ENCODE data around the gene PI4K2A. TPM values are rescaled to one million over a fixed set of nuclear protein-coding genes. Genes with fewer than 3 reads are reported as not detected.

PI4K2A gene
- polyA plus RNA-seq, 1 donor from 2014 or later: 14.4 TPM

DNA sequence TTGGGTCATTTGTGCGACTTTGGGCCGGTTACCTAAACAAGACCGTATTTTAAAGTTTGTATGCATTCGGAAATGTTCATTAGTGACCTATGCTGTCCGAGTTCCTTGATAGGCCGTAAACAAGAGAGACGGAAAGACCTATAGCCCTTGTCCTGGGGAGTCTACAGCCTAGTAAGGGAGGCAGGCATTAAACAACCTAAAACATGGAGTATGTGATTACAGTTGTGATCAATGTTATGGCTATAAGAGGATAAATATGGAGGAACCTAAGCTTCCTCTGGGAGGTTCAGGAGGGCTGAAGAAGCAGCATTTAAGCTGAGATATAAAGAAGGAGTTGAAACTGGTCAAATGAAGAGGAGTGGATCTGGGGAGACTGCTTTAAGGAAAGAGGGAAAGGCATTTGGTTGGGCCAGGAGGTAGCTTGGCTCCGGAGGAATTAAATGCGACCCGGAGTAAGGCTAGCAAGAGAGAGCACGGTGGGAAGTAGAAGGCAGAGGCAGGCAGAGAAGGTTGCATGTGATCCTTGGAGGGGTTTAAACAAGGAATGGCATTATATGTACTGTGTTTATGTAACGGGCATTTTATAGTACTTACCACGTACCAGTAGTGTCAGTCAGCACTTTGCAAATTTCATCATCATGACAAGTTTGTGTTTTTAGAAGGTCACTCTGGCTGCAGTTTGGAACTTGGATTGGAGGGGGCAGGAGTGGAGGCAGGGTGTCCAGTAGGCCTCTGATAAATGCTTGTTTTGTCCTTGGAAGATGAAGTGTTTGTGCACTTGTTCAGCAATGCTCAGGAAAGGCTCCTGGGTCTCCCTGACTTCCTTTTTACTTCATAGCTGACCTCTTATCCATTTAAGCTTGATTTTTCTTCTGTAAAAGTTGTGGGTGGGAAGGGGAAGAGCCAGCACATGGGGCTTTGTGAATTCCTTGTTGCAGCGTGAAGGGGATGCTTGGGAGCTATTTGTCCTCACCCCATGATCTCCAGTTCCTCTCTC is 47.6 kb downstream of the PI4K2A start:
- H3K9ac ChIP-seq (ENCODE audit: low read length): peak overlapping the region; percentile 73
- peak overlapping the region; percentile 88 for H2AFZ ChIP-seq (ENCODE audit: low read depth, low read length)
- peak overlapping the region; percentile 90 for H3K4me3 ChIP-seq (ENCODE audit: low read length)
- H3F3A ChIP-seq (ENCODE audit: insufficient read depth, low read length, poor library complexity, severe bottlenecking): peaks cover 6% of the 10 kb centered on the region
- H3K9me2 ChIP-seq (ENCODE audit: insufficient read depth, low read length): no peaks in the 10 kb centered on the region
- peak overlapping the region; percentile 64 for H3K4me2 ChIP-seq (ENCODE audit: low read length)
- H3K36me3 ChIP-seq (ENCODE audit: insufficient read depth, low read length): no peaks in the 10 kb centered on the region
- no peaks in the 10 kb centered on the region for H3K27me3 ChIP-seq (ENCODE audit: insufficient read depth, low read depth, low read length)
- no peak for TF ChIP-seq EP300 (conservative IDR thresholded peaks at IDR 0.05; ENCODE audit: poor library complexity, severe bottlenecking)
- no peak for TF ChIP-seq EZH2 (IDR thresholded peaks at IDR 0.05; ENCODE audit: borderline replicate concordance, insufficient read depth, low read length, poor library complexity, severe bottlenecking)
- no peak for TF ChIP-seq MXI1 (conservative IDR thresholded peaks at IDR 0.05; ENCODE audit: poor library complexity, severe bottlenecking)
- no peak for TF ChIP-seq POLR2AphosphoS5 (IDR thresholded peaks at IDR 0.05)
- TF ChIP-seq RAD21 (conservative IDR thresholded peaks at IDR 0.05): no peak
- no peak for TF ChIP-seq SMC3 (conservative IDR thresholded peaks at IDR 0.05; ENCODE audit: poor library complexity)
- TF ChIP-seq, protein P1, sequence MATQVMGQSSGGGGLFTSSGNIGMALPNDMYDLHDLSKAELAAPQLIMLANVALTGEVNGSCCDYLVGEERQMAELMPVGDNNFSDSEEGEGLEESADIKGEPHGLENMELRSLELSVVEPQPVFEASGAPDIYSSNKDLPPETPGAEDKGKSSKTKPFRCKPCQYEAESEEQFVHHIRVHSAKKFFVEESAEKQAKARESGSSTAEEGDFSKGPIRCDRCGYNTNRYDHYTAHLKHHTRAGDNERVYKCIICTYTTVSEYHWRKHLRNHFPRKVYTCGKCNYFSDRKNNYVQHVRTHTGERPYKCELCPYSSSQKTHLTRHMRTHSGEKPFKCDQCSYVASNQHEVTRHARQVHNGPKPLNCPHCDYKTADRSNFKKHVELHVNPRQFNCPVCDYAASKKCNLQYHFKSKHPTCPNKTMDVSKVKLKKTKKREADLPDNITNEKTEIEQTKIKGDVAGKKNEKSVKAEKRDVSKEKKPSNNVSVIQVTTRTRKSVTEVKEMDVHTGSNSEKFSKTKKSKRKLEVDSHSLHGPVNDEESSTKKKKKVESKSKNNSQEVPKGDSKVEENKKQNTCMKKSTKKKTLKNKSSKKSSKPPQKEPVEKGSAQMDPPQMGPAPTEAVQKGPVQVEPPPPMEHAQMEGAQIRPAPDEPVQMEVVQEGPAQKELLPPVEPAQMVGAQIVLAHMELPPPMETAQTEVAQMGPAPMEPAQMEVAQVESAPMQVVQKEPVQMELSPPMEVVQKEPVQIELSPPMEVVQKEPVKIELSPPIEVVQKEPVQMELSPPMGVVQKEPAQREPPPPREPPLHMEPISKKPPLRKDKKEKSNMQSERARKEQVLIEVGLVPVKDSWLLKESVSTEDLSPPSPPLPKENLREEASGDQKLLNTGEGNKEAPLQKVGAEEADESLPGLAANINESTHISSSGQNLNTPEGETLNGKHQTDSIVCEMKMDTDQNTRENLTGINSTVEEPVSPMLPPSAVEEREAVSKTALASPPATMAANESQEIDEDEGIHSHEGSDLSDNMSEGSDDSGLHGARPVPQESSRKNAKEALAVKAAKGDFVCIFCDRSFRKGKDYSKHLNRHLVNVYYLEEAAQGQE (IDR thresholded peaks at IDR 0.05; ENCODE audit: borderline replicate concordance): no peak
- no peak for TF ChIP-seq TAF1 (IDR thresholded peaks at IDR 0.05; ENCODE audit: low read depth)
- TF ChIP-seq, protein P2, sequence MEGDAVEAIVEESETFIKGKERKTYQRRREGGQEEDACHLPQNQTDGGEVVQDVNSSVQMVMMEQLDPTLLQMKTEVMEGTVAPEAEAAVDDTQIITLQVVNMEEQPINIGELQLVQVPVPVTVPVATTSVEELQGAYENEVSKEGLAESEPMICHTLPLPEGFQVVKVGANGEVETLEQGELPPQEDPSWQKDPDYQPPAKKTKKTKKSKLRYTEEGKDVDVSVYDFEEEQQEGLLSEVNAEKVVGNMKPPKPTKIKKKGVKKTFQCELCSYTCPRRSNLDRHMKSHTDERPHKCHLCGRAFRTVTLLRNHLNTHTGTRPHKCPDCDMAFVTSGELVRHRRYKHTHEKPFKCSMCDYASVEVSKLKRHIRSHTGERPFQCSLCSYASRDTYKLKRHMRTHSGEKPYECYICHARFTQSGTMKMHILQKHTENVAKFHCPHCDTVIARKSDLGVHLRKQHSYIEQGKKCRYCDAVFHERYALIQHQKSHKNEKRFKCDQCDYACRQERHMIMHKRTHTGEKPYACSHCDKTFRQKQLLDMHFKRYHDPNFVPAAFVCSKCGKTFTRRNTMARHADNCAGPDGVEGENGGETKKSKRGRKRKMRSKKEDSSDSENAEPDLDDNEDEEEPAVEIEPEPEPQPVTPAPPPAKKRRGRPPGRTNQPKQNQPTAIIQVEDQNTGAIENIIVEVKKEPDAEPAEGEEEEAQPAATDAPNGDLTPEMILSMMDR (IDR thresholded peaks at IDR 0.05; ENCODE audit: poor library complexity, severe bottlenecking): no peak
- H3K27ac ChIP-seq (ENCODE audit: low read length): no peak overlapping the region
- H3K9me3 ChIP-seq (ENCODE audit: low read length): no peaks in the 10 kb centered on the region
- H3K79me2 ChIP-seq (replicated peaks; ENCODE audit: insufficient read depth, low read length): no peaks in the 10 kb centered on the region
- no peaks in the 10 kb centered on the region for H4K20me1 ChIP-seq (ENCODE audit: insufficient read depth)

DNA sequence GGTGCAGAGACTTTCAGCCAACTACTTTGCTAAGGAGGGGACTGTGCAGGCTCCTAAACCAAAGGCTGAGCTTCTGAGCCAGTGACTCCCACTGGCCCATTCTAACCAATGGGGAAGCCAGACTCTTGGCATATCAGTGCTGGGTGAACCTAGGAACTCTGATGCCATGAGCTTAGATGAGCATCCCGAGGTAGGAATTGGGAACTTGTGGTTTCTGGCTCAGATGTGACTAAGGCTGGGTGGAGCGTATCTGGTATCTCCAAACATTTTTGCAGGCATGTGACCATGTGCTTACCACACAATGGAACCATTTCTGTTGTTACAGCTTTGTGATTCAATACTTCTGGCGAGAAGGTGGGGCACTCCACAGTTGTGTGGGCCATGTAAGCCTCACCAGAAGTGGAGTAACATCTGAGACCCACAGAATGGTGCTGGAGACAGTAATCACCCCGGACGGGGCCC is 49.1 kb downstream of the PI4K2A start:
- Histone ChIP-seq H3K9ac (ENCODE audit: low read length) (no peak overlapping the region), H3K4me3 (ENCODE audit: low read length) (no peak overlapping the region), H3K9me2 (ENCODE audit: insufficient read depth, low read length) (no peaks in the 10 kb centered on the region), H3K79me2 (replicated peaks; ENCODE audit: insufficient read depth, low read length) (no peaks in the 10 kb centered on the region), H3K27me3 (ENCODE audit: insufficient read depth, low read depth, low read length) (no peaks in the 10 kb centered on the region), H3K36me3 (ENCODE audit: insufficient read depth, low read length) (no peaks in the 10 kb centered on the region), H3K27ac (ENCODE audit: low read length) (no peak overlapping the region), H2AFZ (ENCODE audit: low read depth, low read length) (no peak overlapping the region), H3K9me3 (ENCODE audit: low read length) (no peaks in the 10 kb centered on the region), H4K20me1 (ENCODE audit: insufficient read depth) (no peaks in the 10 kb centered on the region), H3K4me2 (ENCODE audit: low read length) (no peak overlapping the region), H3F3A (ENCODE audit: insufficient read depth, low read length, poor library complexity, severe bottlenecking) (peaks cover 6% of the 10 kb centered on the region)
- TF ChIP-seq EP300 (conservative IDR thresholded peaks at IDR 0.05; ENCODE audit: poor library complexity, severe bottlenecking): no peak
- no peak for TF ChIP-seq TAF1 (IDR thresholded peaks at IDR 0.05; ENCODE audit: low read depth)

Measured in neural cell (in vitro differentiated cells).